IMR-90 (cell line): ENCODE measurements around the gene MSRB1. TPM values are rescaled to one million over a fixed set of nuclear protein-coding genes. Genes with fewer than 3 reads are reported as not detected.
A peak's percentile ranks its signal among the peaks of the same experiment; 100 is the strongest.

Source experiments
- ATAC-seq: fragments of 200-7000 bp; cut with Tn5 transposase; 2 replicates; pipeline ENCODE4 v1.9.1; 2020; ENCODE audit warnings: low read depth, mild to moderate bottlenecking, moderate library complexity
- BruUV-seq: library from RNA; stranded (reverse); fragments of 400-500 nt; replicated peaks from 2 replicates; lab custom pipeline; 2021; lab: Mats Ljungman, UMichigan
- CTCF ChIA-PET: fragments of 300-600 bp; formaldehyde crosslinking; extraction: SDS; loops from one replicate; lab custom pipeline; 2021; ENCODE audit warnings: antibody characterized with exemption; lab: Yijun Ruan, JAX
- POLR2A ChIA-PET: fragments of 300-600 bp; sonication (Branson Sonifier 250); formaldehyde crosslinking; loops from one replicate; lab custom pipeline; 2022; ENCODE audit warnings: antibody characterized with exemption; ENCODE audit not compliant: unreplicated experiment; lab: Charles Lee
- DNase-seq: peaks from one replicate; pipeline ENCODE4 v3.0.0; 2013
- H2AFZ ChIP-seq: replicated peaks from 2 replicates; pipeline ENCODE3; 2013; ENCODE audit warnings: low read length, mild to moderate bottlenecking; ENCODE audit not compliant: poor library complexity
- H2AK5ac ChIP-seq: 2 replicates; pipeline ENCODE4 v1.6.1; 2013; ENCODE audit warnings: low read depth, low read length, inconsistent platforms
- H2AK9ac ChIP-seq: replicated peaks from 2 replicates; pipeline ENCODE3; 2013; ENCODE audit warnings: mild to moderate bottlenecking, low read depth, low read length, moderate library complexity; ENCODE audit not compliant: poor library complexity
- H2BK120ac ChIP-seq: 2 replicates; pipeline ENCODE4 v1.6.1; 2013; ENCODE audit warnings: low read depth, low read length, inconsistent platforms
- H2BK15ac ChIP-seq: 3 replicates; pipeline ENCODE4 v1.6.1; 2013; ENCODE audit warnings: low read depth, low read length, inconsistent platforms
- H2BK20ac ChIP-seq: 2 replicates; pipeline ENCODE4 v1.6.1; 2013; ENCODE audit warnings: low read depth, mild to moderate bottlenecking, inconsistent platforms, low read length, moderate library complexity
- H2BK5ac ChIP-seq: 2 replicates; pipeline ENCODE4 v1.6.1; 2013; ENCODE audit warnings: mild to moderate bottlenecking, low read depth, low read length, inconsistent platforms; ENCODE audit not compliant: poor library complexity, severe bottlenecking
- H3K14ac ChIP-seq: replicated peaks from 2 replicates; pipeline ENCODE4 v1.6.1; 2013; ENCODE audit warnings: low read depth, low read length, inconsistent platforms
- H3K18ac ChIP-seq: 2 replicates; pipeline ENCODE4 v1.6.1; 2013; ENCODE audit warnings: low read depth, low read length, control low read depth
- H3K23ac ChIP-seq: 2 replicates; pipeline ENCODE4 v1.6.1; 2013; ENCODE audit warnings: low read depth, low read length, inconsistent platforms
- H3K27ac ChIP-seq: 2 replicates; pipeline ENCODE4 v1.5.1; 2013; ENCODE audit warnings: mild to moderate bottlenecking, control low read depth, low read length; ENCODE audit not compliant: insufficient read depth
- H3K27me3 ChIP-seq: 2 replicates; pipeline ENCODE4 v1.6.1; 2013; ENCODE audit warnings: low read length; ENCODE audit not compliant: control insufficient read depth, insufficient read depth
- H3K36me3 ChIP-seq: 2 replicates; pipeline ENCODE4 v1.6.1; 2013; ENCODE audit warnings: low read length, mixed read lengths; ENCODE audit not compliant: control insufficient read depth, insufficient read depth
- H3K4ac ChIP-seq: 2 replicates; pipeline ENCODE4 v1.6.1; 2013; ENCODE audit warnings: low read depth, low read length, inconsistent platforms
- H3K4me1 ChIP-seq: 2 replicates; pipeline ENCODE4 v1.6.1; 2013; ENCODE audit warnings: low read length, mixed read lengths; ENCODE audit not compliant: control insufficient read depth, insufficient read depth
- H3K4me2 ChIP-seq: 2 replicates; pipeline ENCODE4 v1.6.1; 2013; ENCODE audit warnings: low read depth, mild to moderate bottlenecking, control low read depth, low read length, moderate library complexity
- H3K4me3 ChIP-seq: 2 replicates; pipeline ENCODE4 v1.5.1; 2013; ENCODE audit warnings: low read depth, mild to moderate bottlenecking, control low read depth, low read length, moderate library complexity; ENCODE audit not compliant: insufficient read depth
- H3K56ac ChIP-seq: 2 replicates; pipeline ENCODE4 v1.6.1; 2013; ENCODE audit warnings: low read length, inconsistent platforms; ENCODE audit not compliant: insufficient read depth; ENCODE audit errors: extremely low read depth
- H3K79me1 ChIP-seq, 2 experiments: 2 replicates each; pipeline ENCODE4 v1.6.1; 2013; ENCODE audit warnings: low read length in 2 of 2, inconsistent platforms in 1 of 2, low read depth in 1 of 2
- H3K9ac ChIP-seq: 2 replicates; pipeline ENCODE4 v1.6.1; 2013; ENCODE audit warnings: low read depth, low read length, control low read depth
- H3K9me1 ChIP-seq: 2 replicates; pipeline ENCODE4 v1.6.1; 2013; ENCODE audit warnings: low read length, inconsistent platforms; ENCODE audit not compliant: insufficient read depth
- H3K9me3 ChIP-seq: 2 replicates; pipeline ENCODE4 v1.6.1; 2013; ENCODE audit warnings: low read length; ENCODE audit not compliant: control insufficient read depth, insufficient read depth
- H4K20me1 ChIP-seq: 2 replicates; pipeline ENCODE4 v1.6.1; 2013; ENCODE audit warnings: low read length, inconsistent platforms; ENCODE audit not compliant: insufficient read depth
- H4K5ac ChIP-seq: 2 replicates; pipeline ENCODE4 v1.6.1; 2013; ENCODE audit warnings: mild to moderate bottlenecking, low read depth, low read length, control low read depth
- H4K8ac ChIP-seq, 2 experiments: 2 replicates each; pipeline ENCODE4 v1.6.1; 2013; ENCODE audit warnings: low read depth in 2 of 2, low read length in 2 of 2, control low read depth in 1 of 2, inconsistent platforms in 1 of 2
- H4K91ac ChIP-seq: 2 replicates; pipeline ENCODE4 v1.6.1; 2013; ENCODE audit warnings: low read depth, low read length, inconsistent platforms; ENCODE audit not compliant: insufficient read depth
- CEBPB ChIP-seq: IDR thresholded peaks from 2 replicates; pipeline ENCODE4 v1.6.1; 2012; ENCODE audit warnings: low read depth, low read length, improper control_type of control experiment
- ELK1 ChIP-seq: fragments of 150-350 bp; IDR thresholded peaks from 2 replicates; pipeline ENCODE4 v1.6.1; 2016; ENCODE audit warnings: low read depth, mild to moderate bottlenecking, low read length, moderate library complexity, borderline replicate concordance
- FOS ChIP-seq: fragments of 150-350 bp; IDR thresholded peaks from 2 replicates; pipeline ENCODE4 v1.6.1; 2016; ENCODE audit warnings: low read depth, low read length
- MAFK ChIP-seq: IDR thresholded peaks from 2 replicates; pipeline ENCODE4 v1.6.1; 2012; ENCODE audit warnings: low read depth, low read length, improper control_type of control experiment
- MAZ ChIP-seq: IDR thresholded peaks from 2 replicates; pipeline ENCODE4 v1.6.1; 2012; ENCODE audit warnings: low read depth, mild to moderate bottlenecking, low read length, improper control_type of control experiment, moderate library complexity, borderline replicate concordance
- POLR2A ChIP-seq: IDR thresholded peaks from 2 replicates; pipeline ENCODE4 v1.6.1; 2012; ENCODE audit warnings: mild to moderate bottlenecking, low read depth, low read length
- RCOR1 ChIP-seq: IDR thresholded peaks from 2 replicates; pipeline ENCODE4 v1.6.1; 2012; ENCODE audit warnings: mild to moderate bottlenecking, low read length, improper control_type of control experiment; ENCODE audit not compliant: insufficient replicate concordance
- RFX5 ChIP-seq: IDR thresholded peaks from 2 replicates; pipeline ENCODE4 v1.8.0; 2012; ENCODE audit warnings: low read depth, mild to moderate bottlenecking, low read length, moderate library complexity
- WGBS, 2 experiments: methylation state at CpG; one replicate each; pipeline versions ENCODE4 v1.1.5 to v1.1.7; 2013; ENCODE audit warnings: missing lambda C conversion rate in 2 of 2; ENCODE audit not compliant: insufficient read length in 1 of 2; ENCODE audit errors: extremely low coverage in 2 of 2; 5-methylcytosine and 5-hydroxymethylcytosine counted together
- dilution Hi-C: fragments of 300-500 bp; cut with HindIII; formaldehyde crosslinking; loops from one replicate; pipeline ENCODE4 v1.14.3; 2018; ENCODE audit warnings: low sequenced_read_pairs; ENCODE audit not compliant: unreplicated experiment
- in situ Hi-C: fragments of 300-500 bp; cut with MboI; formaldehyde crosslinking; loops from 3 replicates; pipeline ENCODE4 v1.14.3; 2019; ENCODE audit warnings: low sequenced_read_pairs, inconsistent platforms, mixed read lengths
- intact Hi-C: fragments of 100-400 bp; cut with micrococcal nuclease; formaldehyde crosslinking; loops from 2 replicates; pipeline ENCODE4 v1.10.0; 2022
- polyA plus RNA-seq, 3 experiments: library from polyadenylated mRNA; depleted of rRNA; stranded (reverse); fragments of >200 nt; gene quantifications; 2 replicates each; pipeline ENCODE4 v1.2.3, GENCODE V29; 2012; ENCODE audit warnings: low replicate concordance in 1 of 3
- total RNA-seq: library from RNA; depleted of rRNA; stranded (reverse); fragments of >200 nt; gene quantifications from 2 replicates; pipeline ENCODE4 v1.2.3, GENCODE V29; 2012

The MSRB1 gene
- total and polyA plus RNA-seq, 2 of the 4 experiments (the other 2 are of a cell fraction) = 17.0 to 32.3 TPM

GRCh38 chr16:1991588-1991947 lies 48.6 kb upstream of the MSRB1 start:
- Histone ChIP-seq H2AK9ac (peak overlapping the region; percentile 88), H3K4me2 (peak overlapping the region; percentile 70), H2BK5ac (no peak overlapping the region), H2BK15ac (no peak overlapping the region), H4K5ac (peak overlapping the region; percentile 62), H4K20me1 (no peaks in the 10 kb centered on the region), H3K4me1 (peaks cover 17% of the 10 kb centered on the region), H2AFZ (peak overlapping the region; percentile 96), H3K27ac (no peak overlapping the region), H3K18ac (no peak overlapping the region), H2BK20ac (no peak overlapping the region), H4K91ac (no peak overlapping the region), H3K9ac (no peak overlapping the region), H3K14ac (peak overlapping the region; percentile 57; the same call in 1 of the 2 replicates), H3K36me3 (peaks cover 6% of the 10 kb centered on the region; the same call in 1 of the 2 replicates), H4K8ac (peak overlapping the region in 1 of 2 experiments; percentile 94; a peak in 2 of 4 replicates), H3K56ac (no peak overlapping the region), H3K4me3 (peak overlapping the region; percentile 47), H2BK120ac (peak overlapping the region; percentile 40; the same call in 1 of the 2 replicates), H3K9me1 (peaks cover 22% of the 10 kb centered on the region), H3K23ac (no peak overlapping the region; the same call in 1 of the 2 replicates), H3K9me3 (peaks cover 2% of the 10 kb centered on the region; the same call in 1 of the 2 replicates), H2AK5ac (0 out of 2 replicates have a peak overlapping the region, but pooled peaks have one; percentile 19), H3K4ac (peak overlapping the region; percentile 47), H3K79me1 (peaks cover under 1 to 21% of the 10 kb centered on the region in 2 experiments; a peak in 3 of 4 replicates), H3K27me3 (peaks cover 17% of the 10 kb centered on the region)
- ATAC-seq = no peak
- no peak for DNase-seq
- in situ Hi-C loops = no loop called here
- no TSS peak for BruUV-seq
- TF ChIP-seq FOS = no peak
- TF ChIP-seq POLR2A = no peak
- 0 out of 2 replicates have a peak, but pooled peaks have one; percentile 3 for TF ChIP-seq MAZ
- no peak for TF ChIP-seq RFX5
- no peak for TF ChIP-seq CEBPB
- TF ChIP-seq MAFK = no peak
- TF ChIP-seq RCOR1 = no peak
- no peak for TF ChIP-seq ELK1
- ChIA-PET POLR2A (interaction anchor here (0.6 kb wide), 2 partner anchors 85 to 149 kb away, joined by 3 to 11 read pairs; no protein-coding TSS in a partner anchor), CTCF (interaction anchor here (1.1 kb wide), 1 partner anchor 12 kb away, joined by 3 read pairs; no protein-coding TSS in a partner anchor)
- intact Hi-C loops = no loop called here
- dilution Hi-C loops = no loop called here
- 41% methylated on average over 5 of the region's 22 CpGs; no CpG with 5 or more reads in 1 of the 2 experiments for WGBS, 2 experiments
